ENCODE measurements around the gene SERPIND1. TPM values are rescaled to one million over a fixed set of nuclear protein-coding genes. Genes with fewer than 3 reads are reported as not detected.

SERPIND1 gene
- polyA plus RNA-seq, 1 donor from 2014 or later: not detected

DNA sequence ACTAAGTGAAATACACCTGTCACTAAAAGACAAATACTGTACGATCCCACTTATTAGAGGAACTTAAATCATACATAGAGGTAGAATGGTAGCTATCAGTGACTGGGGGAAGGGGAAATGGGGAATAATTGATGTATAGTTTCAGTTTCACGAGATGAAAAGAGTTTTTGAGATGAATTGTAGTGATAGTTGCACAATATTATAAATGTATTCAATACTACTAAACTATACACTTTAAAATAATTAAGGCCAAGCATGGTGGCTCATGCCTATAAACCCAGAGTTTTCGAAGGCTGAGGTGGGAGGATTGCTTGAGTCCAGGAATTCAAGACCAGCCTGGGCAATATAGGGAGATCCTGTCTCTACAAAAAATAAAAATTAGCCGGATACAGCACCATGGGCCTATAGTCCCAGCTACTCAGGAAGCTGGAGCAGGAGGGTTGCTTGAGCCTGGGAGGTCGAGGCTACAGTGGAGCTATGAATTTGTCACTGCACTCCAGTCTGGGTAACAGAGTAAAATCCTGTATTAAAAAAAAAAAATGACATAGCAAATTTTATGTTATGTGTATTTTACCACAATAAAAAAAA is 40.4 kb downstream of the SERPIND1 start:
- no peak overlapping the region for H3K27ac ChIP-seq (ENCODE audit: low read length)
- no peaks in the 10 kb centered on the region for H3K9me2 ChIP-seq (ENCODE audit: insufficient read depth, low read length)
- H3K9ac ChIP-seq (ENCODE audit: low read length): no peak overlapping the region
- H2AFZ ChIP-seq (ENCODE audit: low read depth, low read length): no peak overlapping the region
- H4K20me1 ChIP-seq (ENCODE audit: insufficient read depth): no peaks in the 10 kb centered on the region
- H3K27me3 ChIP-seq (ENCODE audit: insufficient read depth, low read depth, low read length): no peaks in the 10 kb centered on the region
- no peaks in the 10 kb centered on the region for H3K9me3 ChIP-seq (ENCODE audit: low read length)
- no peak overlapping the region for H3K4me2 ChIP-seq (ENCODE audit: low read length)
- no peaks in the 10 kb centered on the region for H3K79me2 ChIP-seq (replicated peaks; ENCODE audit: insufficient read depth, low read length)
- H3K36me3 ChIP-seq (ENCODE audit: insufficient read depth, low read length): peaks cover 19% of the 10 kb centered on the region
- H3F3A ChIP-seq (ENCODE audit: insufficient read depth, low read length, poor library complexity, severe bottlenecking): no peaks in the 10 kb centered on the region
- H3K4me3 ChIP-seq (ENCODE audit: low read length): no peak overlapping the region
- TF ChIP-seq POLR2AphosphoS5 (IDR thresholded peaks at IDR 0.05) (no peak), RAD21 (conservative IDR thresholded peaks at IDR 0.05) (no peak), EP300 (conservative IDR thresholded peaks at IDR 0.05; ENCODE audit: poor library complexity, severe bottlenecking) (no peak), MXI1 (conservative IDR thresholded peaks at IDR 0.05; ENCODE audit: poor library complexity, severe bottlenecking) (no peak), SMC3 (conservative IDR thresholded peaks at IDR 0.05; ENCODE audit: poor library complexity) (no peak), EZH2 (IDR thresholded peaks at IDR 0.05; ENCODE audit: borderline replicate concordance, insufficient read depth, low read length, poor library complexity, severe bottlenecking) (no peak), TAF1 (IDR thresholded peaks at IDR 0.05; ENCODE audit: low read depth) (no peak)
- TF ChIP-seq, protein P1, sequence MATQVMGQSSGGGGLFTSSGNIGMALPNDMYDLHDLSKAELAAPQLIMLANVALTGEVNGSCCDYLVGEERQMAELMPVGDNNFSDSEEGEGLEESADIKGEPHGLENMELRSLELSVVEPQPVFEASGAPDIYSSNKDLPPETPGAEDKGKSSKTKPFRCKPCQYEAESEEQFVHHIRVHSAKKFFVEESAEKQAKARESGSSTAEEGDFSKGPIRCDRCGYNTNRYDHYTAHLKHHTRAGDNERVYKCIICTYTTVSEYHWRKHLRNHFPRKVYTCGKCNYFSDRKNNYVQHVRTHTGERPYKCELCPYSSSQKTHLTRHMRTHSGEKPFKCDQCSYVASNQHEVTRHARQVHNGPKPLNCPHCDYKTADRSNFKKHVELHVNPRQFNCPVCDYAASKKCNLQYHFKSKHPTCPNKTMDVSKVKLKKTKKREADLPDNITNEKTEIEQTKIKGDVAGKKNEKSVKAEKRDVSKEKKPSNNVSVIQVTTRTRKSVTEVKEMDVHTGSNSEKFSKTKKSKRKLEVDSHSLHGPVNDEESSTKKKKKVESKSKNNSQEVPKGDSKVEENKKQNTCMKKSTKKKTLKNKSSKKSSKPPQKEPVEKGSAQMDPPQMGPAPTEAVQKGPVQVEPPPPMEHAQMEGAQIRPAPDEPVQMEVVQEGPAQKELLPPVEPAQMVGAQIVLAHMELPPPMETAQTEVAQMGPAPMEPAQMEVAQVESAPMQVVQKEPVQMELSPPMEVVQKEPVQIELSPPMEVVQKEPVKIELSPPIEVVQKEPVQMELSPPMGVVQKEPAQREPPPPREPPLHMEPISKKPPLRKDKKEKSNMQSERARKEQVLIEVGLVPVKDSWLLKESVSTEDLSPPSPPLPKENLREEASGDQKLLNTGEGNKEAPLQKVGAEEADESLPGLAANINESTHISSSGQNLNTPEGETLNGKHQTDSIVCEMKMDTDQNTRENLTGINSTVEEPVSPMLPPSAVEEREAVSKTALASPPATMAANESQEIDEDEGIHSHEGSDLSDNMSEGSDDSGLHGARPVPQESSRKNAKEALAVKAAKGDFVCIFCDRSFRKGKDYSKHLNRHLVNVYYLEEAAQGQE (IDR thresholded peaks at IDR 0.05; ENCODE audit: borderline replicate concordance): no peak
- TF ChIP-seq, protein P2, sequence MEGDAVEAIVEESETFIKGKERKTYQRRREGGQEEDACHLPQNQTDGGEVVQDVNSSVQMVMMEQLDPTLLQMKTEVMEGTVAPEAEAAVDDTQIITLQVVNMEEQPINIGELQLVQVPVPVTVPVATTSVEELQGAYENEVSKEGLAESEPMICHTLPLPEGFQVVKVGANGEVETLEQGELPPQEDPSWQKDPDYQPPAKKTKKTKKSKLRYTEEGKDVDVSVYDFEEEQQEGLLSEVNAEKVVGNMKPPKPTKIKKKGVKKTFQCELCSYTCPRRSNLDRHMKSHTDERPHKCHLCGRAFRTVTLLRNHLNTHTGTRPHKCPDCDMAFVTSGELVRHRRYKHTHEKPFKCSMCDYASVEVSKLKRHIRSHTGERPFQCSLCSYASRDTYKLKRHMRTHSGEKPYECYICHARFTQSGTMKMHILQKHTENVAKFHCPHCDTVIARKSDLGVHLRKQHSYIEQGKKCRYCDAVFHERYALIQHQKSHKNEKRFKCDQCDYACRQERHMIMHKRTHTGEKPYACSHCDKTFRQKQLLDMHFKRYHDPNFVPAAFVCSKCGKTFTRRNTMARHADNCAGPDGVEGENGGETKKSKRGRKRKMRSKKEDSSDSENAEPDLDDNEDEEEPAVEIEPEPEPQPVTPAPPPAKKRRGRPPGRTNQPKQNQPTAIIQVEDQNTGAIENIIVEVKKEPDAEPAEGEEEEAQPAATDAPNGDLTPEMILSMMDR (IDR thresholded peaks at IDR 0.05; ENCODE audit: poor library complexity, severe bottlenecking): no peak

DNA sequence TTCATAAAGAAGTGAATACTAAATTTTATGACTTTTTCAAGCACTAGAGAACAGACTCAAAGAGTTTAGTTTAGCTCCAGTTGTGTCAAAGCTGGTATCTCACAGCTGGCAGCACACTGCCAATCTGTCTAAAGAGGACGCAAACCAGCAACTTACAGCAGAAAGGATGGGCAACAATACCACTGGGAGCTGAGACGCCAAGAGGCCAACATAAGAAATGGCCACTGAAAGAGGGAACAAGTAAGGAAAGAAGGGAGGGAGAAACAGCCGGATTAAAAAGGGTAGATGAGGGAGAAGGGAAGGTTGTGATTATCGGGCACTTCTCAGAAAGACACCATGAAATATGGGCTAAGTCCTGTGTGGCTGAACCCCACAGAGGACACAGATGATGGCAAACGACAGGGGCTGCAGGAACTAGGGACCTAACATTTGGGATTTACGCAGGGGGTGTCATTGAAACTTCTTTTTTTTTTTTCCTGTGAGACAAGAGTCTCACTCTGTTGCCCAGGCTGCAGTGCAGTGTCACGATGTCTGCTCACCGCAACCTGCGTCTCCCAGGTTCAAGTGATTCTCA is 41.7 kb downstream of the SERPIND1 start:
- H3K79me2 ChIP-seq (replicated peaks; ENCODE audit: insufficient read depth, low read length): no peaks in the 10 kb centered on the region
- no peaks in the 10 kb centered on the region for H3K9me3 ChIP-seq (ENCODE audit: low read length)
- H3K27me3 ChIP-seq (ENCODE audit: insufficient read depth, low read depth, low read length): no peaks in the 10 kb centered on the region
- H2AFZ ChIP-seq (ENCODE audit: low read depth, low read length): no peak overlapping the region
- no peaks in the 10 kb centered on the region for H4K20me1 ChIP-seq (ENCODE audit: insufficient read depth)
- no peak overlapping the region for H3K9ac ChIP-seq (ENCODE audit: low read length)
- H3K9me2 ChIP-seq (ENCODE audit: insufficient read depth, low read length): no peaks in the 10 kb centered on the region
- H3K27ac ChIP-seq (ENCODE audit: low read length): no peak overlapping the region
- H3K4me2 ChIP-seq (ENCODE audit: low read length): no peak overlapping the region
- peaks cover 19% of the 10 kb centered on the region for H3K36me3 ChIP-seq (ENCODE audit: insufficient read depth, low read length)
- no peaks in the 10 kb centered on the region for H3F3A ChIP-seq (ENCODE audit: insufficient read depth, low read length, poor library complexity, severe bottlenecking)
- TF ChIP-seq, protein P2 (IDR thresholded peaks at IDR 0.05; ENCODE audit: poor library complexity, severe bottlenecking): no peak
- TF ChIP-seq SMC3 (conservative IDR thresholded peaks at IDR 0.05; ENCODE audit: poor library complexity) (no peak), TAF1 (IDR thresholded peaks at IDR 0.05; ENCODE audit: low read depth) (no peak), RAD21 (conservative IDR thresholded peaks at IDR 0.05) (no peak), MXI1 (conservative IDR thresholded peaks at IDR 0.05; ENCODE audit: poor library complexity, severe bottlenecking) (no peak), POLR2AphosphoS5 (IDR thresholded peaks at IDR 0.05) (no peak), EZH2 (IDR thresholded peaks at IDR 0.05; ENCODE audit: borderline replicate concordance, insufficient read depth, low read length, poor library complexity, severe bottlenecking) (no peak), EP300 (conservative IDR thresholded peaks at IDR 0.05; ENCODE audit: poor library complexity, severe bottlenecking) (no peak)
- TF ChIP-seq, protein P1 (IDR thresholded peaks at IDR 0.05; ENCODE audit: borderline replicate concordance): no peak
- H3K4me3 ChIP-seq (ENCODE audit: low read length): no peak overlapping the region
